CD4-positive, alpha-beta T cell treated with Interferon alpha-2 for 1 hour (primary cell): Measurements from ENCODE around the gene CCBE1.
"Not testable (repeated sequence)": the region's sequence is repeated elsewhere in the genome, so short reads cannot be mapped to it uniquely, and the experiment has no call there.

Experiments used
- DNase-seq, 2 donors: peaks; one replicate each; pipeline ENCODE4 v3.0.0-alpha.2; 2020 to 2022

CCBE1 gene

DNA sequence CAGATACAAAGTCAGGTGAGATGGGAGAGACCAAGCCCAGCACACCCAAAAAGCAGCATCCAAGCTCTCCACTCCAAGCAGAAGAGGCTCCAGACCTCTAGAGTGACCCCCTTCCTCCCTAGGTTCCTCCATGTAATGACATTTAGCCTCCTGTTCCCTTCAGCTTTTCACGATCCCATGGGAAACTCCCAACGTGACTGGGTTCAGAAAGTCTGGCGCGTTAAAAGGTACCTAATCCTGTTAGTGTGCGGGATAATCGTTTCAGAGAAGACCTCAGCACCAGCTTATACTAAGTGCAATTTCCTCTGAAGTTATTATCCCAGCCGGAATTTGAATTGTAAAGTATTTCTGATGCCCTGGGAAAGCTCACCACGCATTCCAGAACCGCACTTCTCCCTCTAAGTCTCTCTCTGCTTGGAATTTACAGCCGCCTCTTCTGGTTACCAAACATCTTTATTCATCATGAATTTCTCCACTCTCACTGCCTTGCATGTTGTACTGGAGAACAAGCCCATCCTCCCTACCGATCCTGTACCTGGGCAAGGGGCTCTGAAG lies 46.9 kb downstream of the CCBE1 start:
- DNase-seq, result no peak

DNA sequence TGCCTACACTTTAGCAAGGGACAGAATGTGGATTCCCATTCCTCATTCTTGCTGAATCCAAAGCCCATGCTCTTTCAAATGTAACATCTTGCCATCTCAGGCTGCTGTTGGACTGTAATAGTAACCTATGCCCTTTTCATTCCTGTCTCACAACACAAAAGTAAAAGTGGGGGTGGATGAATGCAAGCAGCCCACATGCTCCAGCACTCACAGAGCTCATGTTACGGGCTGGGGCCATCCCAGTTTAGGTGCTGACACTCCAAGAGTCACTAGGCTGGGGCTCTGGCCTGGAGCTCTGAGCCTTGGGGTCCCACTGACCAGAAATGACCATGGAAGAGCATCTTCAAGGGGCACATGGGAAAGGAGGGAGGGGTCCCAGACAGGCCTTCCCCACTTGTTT lies 47.6 kb downstream of the CCBE1 start:
- no peak for DNase-seq

DNA sequence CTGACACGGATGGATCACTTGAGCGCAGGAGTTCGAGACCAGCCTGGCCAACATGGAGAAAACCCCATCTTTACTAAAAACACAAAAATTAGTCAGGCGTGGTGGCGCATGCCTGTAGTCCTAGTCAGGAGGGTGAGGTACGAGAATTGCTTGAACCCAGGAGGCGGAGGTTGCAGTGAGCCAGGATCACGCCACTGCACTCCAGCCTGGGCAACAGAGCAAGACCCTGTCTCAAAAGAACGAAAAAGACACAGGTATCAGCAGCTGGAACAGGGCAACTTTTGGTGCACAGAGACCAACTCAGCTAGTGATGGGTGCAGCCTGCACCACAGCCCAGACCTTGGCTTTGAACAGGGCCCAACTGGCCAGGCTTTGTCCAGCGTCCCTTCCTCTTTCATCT lies 48.8 kb downstream of the CCBE1 start:
- DNase-seq, result not testable (repeated sequence)

DNA sequence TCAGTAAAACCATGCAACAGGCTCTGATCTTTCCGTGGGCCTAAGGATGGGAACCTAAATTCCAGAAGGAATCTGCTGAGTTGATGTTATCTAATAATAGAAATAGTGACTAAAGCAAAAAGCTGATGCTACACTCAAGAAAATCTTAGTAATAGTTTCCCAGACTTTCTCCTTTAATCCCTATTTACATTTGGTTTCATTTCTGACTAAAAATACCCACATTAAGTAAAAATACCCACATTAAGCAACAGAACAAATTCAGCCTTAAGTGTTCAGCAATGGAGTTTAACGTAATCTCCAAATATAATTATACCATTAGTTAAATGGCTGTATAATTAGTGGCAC lies 50.3 kb downstream of the CCBE1 start:
- no peak for DNase-seq

DNA sequence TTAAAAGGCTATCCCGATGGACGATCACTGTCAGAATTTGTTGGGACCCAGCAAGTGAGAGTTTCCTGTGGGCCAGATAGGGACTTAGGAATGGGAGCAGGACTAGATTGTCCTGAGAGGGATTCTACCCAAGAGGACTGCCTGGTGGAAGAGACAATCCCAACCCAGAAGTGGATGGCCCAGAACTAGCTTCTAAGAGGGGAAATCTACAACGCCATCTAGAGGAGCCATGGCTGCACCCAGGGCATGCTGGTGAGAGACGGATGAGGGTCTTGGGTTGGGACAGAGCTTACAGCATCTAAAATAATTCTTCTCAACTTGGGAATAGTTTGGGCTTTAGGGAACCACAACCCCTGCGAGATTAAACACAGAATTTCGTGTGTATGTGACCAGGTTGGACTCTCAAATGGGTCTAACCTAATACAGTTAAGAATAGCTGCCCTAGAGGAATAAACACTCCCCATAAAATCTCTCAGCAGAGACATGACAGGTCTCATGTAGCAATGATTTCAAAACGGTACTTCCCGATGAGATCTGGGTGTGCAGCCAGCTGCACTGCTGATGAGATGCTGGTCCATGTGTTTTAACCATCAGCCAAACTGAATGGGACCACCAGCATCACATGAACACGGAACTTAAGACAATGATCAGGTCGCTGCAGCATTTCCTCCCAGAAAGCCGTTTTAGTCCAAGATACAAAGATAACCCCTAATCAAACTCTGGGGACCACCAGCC lies 50.8 kb downstream of the CCBE1 start:
- DNase-seq, result no peak

DNA sequence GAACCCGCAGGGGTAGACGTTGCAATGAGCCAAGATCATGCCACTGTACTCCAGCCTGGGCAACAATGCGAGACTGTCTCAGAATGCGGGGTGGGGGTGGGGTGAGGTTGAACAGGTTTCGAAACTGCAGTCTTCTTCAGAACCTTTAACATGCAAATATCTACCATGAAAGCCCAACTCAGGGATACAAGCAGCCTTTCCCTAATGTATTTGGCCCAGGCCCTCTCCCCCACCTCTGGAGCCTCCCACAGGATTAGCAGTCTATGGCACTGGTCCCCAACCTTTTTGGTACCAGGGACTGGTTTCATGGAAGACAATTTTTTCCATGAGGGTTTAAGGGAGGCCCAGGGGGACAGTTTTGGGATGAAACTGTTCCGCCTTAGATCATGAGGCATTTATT lies 53.5 kb downstream of the CCBE1 start:
- DNase-seq, result no peak

DNA sequence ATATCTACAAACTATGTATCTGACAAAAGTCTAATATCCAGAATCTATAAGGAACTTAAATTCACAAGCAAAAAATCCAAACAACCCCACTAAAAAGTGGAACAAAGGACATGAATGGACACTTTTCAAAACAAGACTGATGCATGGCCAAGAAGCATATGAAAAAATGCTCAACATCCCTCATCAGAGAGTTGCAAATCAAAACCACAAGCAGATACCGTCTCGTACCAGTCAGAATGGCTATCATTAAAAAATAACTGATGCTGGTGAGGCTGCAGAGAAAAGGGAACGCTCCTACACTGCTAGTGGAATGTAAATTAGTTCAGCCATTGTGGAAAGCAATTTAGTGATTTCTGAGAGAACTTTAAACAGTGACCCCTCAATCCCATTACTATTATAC lies 56.5 kb downstream of the CCBE1 start:
- DNase-seq, result no peak

DNA sequence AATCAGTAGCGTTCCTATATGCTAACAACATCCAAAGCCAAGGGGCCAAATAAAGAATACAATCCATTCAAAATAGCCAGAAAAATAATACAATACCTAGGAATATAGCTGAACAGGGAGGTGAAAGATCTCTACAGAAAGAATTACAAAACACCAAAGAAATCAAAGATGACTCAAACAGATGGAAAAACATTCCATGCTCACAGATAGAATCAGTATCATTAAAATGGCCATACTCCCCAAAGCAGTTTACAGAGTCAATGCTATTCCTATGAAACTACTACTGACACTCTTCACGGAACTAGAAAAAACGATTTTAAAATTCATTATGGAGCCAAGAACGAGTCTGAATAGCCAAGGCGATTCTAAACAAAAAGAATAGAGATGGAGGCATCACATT lies 57.4 kb downstream of the CCBE1 start:
- no peak for DNase-seq

DNA sequence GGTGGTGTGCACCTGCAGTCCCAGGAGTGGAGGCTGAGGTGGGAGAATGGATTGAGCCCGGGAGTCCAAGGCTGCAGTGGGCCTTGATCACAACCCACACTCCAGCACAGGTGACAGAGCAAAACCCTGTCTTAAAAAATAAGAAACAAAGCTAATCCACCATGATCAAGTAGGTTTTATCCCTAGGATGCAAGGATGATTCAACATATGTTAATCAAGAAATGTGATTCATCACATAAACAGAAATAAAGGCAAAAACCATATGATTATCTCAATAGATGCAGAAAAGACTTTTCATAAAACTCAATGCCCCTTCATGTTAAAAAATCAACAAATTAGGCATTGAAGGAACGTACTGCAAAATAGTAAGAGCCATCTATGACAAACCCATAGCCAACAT lies 58.1 kb downstream of the CCBE1 start:
- no peak for DNase-seq

DNA sequence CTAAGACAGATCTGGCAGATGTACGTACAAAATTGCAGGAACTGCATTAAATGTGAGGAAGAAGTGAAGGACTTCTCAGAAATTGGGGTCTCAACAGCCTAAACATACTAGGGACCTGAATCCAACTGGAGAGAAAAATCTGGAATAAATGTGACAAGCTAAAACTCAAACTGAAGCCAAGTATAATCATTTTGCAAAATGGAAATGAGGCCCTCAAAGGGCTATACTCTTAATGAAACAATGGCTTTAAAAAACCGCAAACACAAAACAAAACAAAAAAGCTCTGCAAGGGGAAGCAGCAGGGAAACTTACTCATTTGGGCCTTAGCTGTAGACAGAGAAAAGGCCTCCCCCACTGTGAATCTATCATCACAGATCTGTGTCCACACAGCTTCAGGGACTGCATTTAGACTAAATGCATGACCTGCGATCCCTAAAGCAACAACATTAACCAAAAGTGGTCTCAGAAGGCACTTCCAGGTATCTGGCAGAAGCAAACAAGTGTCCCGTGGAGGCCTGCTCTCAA lies 63.2 kb downstream of the CCBE1 start:
- DNase-seq, result no peak

DNA sequence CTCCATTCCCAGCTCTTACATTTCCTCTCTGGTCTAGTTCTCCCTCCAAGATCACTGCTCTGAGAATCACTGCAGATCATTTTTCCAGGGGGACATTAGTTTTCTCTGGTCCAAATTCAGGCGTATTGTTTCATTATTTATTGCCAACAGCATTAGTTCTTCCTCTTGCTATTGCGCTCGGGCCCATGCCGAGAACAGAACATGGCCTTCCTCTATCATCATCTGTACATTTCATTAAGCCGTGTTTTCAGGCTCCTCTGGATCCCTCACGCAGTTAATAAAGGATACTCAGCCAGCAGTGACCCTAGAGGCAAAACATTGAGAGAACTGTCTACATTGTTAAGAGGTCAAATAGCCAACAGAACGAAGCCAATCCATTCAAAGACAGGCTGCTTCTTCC lies 63.9 kb downstream of the CCBE1 start:
- no peak for DNase-seq

DNA sequence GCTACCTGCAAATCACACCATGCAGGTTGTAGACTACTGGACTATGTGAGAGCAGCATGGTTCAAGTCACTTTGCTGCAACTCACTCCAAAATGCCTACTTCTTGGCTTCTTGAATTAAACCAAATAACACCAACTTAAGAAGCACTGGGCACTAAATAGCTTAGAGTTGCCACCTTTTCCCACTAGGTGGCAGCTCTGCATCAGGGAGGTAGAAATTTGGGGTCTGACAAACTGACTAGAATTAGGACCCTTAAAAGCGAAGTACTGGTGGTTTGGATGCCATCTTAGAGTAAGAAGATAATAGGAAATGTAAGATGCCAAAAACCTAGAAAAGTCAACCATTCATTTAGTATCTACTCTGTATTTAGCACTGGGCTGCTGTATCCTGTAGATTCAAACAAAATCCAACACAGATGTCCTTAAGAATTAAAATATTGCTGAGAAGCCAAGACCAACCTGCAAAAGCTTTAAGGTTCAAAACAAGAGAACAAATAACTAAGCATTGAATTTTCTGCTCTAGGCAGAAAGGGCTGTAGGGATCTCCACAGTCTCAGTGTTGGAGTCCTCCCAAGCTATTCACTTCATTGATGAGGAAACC lies 65.5 kb downstream of the CCBE1 start:
- no peak for DNase-seq

DNA sequence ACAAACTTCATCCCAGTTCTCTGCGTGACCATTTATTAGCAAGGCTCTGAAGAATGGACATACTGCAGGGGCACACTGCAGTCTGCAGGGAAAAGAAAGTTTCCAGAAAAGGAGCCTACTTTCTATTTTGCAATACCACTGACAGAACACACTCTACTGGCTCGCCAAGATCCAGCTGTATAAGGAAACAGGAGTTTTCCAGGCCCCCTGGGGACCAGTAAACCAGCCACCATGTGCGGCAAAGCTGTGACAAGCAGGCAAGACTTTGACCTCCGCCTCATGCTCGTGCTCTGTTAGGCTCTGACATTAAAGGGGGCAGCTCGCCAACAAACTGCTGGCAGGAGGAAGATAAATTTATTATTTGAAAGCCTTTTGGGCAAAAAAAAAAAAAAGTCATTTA lies 67.3 kb downstream of the CCBE1 start:
- DNase-seq, result no peak

DNA sequence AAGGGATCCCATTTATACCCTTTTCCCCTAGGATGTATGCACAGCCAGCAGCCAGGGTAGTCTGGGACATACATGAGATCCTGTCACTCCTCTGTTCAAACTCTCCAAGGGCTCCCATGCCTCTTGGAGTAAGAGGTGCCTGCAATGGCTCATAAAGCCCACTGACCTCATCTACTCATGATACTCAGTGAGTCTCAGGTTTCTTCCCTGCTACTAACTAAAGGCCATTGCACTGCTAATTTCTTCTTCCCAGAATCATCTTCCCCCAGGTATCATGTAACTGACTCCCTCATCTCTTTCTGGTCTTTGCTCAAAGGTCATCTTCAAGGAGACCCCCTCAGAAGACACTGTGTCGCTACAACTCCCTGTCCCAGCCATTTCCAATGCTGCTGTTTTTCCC lies 68.2 kb downstream of the CCBE1 start:
- no peak for DNase-seq

DNA sequence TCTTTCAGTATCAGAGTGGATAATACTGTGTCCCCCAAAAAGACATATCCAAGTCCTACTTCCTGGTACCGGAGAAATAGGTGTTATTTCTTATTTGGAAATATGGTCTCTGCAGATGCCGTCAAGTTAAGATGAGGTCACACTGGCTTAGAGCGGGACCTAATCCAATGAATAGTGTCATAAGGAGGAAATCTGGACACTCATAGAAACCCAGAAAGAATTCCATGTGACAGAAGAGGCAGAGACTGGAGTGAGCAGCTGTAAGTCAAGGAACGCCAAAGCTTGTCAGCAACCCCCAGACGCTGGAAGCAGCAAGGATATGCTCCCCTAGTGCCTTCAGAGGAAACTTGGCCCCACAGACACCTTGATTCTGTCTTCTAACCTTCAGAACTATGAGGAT lies 69.8 kb downstream of the CCBE1 start:
- no peak for DNase-seq

DNA sequence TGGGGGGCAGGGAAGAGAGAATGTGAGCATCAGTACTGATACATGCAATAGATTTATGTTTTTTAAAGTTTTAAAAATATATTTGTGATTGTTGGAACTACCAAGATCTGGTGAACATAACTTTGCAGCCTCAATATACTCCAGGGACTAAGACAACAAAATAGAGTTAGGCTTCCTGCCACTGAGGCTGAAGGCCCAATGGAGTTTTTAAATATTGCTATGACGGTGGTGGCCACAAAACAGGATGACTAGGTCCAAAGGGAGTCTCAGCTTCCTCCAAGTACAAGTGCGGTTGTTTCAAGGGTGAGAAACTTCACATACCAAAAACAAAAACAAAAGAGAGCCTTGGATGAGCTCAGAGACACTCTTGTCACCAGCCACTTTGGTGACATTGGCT lies 72.9 kb downstream of the CCBE1 start:
- no peak for DNase-seq

DNA sequence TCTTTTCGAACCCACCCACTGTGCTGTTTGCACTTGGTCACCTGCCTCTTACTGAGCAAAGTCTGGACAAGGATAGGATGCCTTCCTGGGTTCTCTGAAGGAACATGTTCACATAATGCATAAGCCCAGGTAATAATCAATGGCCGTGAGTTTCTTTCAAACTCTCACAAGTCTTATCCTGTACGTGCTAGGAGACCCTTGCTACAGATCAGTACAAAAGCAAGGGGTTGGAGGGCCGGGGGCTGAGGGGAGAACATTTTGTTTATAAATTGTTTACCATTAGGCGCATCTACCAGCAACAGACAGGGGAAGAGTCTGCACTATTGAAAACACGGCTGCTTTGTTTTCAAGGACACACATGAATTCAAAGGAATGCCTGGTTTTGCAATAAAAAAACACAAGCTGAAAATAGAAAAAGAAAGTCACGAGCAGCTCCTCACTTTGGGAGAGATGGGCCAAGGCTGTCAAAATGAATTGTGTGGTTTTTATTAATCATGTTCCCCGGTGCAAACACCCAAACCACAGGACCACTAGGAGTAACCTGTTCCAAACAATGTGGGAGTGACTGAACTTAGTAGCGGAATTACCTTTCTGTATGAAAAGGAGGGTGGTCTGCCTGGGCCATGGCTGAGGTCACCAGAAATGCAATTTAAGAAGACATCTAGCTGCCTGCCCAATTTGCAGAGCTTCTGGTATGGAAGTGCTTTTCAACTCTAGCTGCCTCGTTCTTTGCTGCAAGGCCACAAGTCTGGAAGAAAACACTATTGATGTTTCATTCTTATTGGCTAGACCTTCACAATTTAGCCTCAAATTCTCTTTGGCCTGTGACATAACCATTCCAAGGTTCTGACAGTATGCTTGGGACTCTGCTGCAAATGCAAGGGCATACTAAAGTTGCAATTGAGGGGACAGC lies 73.5 kb downstream of the CCBE1 start:
- DNase-seq, result no peak

DNA sequence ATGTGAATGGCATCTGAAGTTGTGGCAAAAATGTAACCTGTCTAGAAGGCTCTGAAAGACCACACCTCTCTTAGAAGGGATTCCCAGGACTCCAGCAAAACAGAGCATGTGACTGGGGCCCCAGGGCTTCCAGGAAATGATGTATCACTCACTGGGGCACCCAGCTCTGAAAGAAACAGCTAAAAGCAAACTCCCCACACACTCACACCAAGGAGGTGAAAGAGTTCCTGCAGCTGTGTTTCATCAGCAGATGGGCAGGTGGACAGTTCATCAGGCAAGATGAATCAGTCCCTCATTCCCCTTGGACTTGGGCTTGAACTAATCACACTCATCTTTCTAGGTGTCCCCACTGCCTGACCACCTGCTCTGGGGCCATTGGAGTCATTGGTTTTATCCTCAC lies 76.2 kb downstream of the CCBE1 start:
- no peak for DNase-seq

DNA sequence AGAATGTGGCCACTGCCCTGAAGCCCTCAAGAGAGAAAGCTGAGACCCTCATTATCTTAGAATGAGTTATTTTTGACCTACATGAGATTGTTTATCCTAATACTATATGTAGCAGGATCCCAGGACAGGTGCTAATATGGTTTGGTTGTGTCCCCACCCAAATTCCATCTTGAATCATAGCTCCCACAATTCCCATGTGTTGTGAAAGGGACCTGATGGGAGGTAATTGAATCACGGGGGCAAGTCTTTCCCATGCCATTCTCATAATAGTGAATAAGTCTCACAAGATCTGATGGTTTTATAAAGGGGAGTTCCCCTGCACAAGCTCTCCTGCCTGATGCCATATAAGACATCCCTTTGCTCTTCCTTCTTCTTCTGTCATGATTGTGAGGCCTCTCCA lies 76.8 kb downstream of the CCBE1 start:
- no peak for DNase-seq

DNA sequence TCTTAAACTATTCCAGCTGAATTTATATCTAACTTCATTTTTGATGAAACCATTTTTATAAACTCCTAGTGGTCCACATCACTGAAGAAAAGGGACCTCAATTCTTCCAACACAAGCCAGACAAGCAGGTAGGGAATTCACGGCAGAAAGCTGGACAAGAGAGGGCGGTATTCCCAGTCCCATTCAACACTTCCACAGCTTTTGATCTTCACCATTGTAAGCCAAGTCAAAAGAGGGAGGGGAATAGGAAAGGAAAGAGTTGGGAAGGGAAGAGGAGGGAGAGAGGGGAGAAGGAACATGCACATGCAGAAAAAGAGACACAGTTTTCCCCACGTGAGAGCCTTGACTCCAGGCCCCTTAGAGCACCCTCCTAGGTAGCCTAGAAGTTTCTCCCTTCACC lies 77.4 kb downstream of the CCBE1 start:
- DNase-seq, result no peak

DNA sequence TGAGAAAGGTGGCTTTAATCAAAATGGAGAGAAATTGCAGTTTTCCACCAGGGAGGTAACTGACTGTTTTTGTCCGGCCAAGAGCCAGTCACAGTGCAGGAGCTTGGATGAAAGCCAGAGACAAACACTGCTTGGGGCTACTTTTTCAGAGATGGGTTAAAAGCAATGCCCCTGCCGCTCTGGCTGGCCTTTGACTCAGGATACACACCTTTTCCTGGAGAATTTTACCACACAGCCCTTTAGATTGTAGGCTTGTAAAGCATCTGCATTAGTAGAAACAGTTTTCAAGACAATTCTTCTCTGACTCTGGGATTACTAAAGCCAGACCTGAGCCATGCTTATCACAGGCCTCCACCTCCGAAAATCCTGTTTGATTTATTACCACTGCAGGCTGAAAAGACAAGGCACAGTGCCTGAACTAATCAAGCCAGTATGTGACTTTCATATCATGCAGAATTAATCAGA lies 79.7 kb downstream of the CCBE1 start:
- no peak for DNase-seq

DNA sequence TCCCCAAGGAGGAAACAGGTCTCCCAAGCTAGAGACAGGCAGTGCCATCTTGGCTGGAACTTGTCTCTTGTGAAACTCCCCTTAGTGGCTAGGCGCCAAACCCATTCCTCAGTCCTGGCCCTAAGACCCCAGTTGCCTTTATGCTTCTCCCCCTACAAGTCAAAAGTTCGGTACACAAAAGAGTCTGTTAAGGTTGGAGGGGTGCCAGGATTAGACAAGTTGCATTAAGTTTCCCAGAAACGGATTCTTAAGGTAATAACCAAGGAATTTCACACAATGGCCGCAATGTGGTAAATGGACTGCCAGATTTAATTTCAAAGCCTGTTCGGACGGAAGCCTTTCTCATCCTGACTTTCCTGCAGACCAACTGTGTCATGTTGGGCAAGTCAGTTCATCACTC lies 80.7 kb downstream of the CCBE1 start:
- DNase-seq, result no peak

DNA sequence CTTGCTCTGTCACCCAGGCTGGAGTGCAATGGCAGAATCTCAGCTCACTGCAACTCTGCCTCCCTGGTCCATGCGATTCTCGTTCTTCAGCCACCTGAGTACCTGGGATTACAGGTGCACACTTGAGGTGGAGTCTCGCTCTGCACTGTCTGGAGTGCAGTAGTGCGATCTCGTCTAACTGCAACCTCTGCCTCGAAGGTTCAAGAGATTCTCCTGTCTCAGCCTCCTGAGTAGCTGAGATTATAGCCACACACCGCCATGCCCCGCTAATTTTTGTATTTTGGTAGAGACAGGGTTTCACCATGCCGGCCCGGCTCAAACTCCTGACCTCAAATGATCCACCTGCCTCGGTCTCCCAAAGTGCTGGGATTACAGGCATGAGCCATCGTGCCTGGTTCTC lies 83.3 kb downstream of the CCBE1 start:
- no peak for DNase-seq

DNA sequence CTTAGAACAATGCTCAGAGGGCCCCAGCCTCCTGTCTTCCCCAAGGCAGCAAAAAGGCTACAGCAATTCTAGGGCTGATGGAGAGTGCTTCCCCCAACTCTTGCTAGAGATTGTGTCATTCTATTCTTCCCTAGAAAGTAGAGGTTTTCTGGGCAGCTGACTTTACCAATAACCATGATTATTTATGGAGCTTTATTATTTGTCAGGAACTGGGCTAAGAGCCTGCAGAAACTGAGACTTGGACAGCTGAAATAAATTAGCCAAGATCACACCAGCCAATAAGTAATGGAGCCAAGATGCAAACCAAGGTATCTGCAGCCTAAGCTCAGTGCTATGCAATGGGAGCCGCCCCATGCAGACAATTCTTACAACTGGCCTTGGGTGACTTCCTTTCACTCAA lies 84.8 kb downstream of the CCBE1 start:
- no peak for DNase-seq
